ENCODE results near the gene CHST11. TPM values are rescaled to one million over a fixed set of nuclear protein-coding genes. Genes with fewer than 3 reads are reported as not detected.

Gene CHST11
- total and polyA plus RNA-seq, 9 of the 15 experiments (the other 6 are each of a cell fraction or from before 2014, with no cell fraction given) = 2.3 to 38.7 (median 15.0) TPM

DNA sequence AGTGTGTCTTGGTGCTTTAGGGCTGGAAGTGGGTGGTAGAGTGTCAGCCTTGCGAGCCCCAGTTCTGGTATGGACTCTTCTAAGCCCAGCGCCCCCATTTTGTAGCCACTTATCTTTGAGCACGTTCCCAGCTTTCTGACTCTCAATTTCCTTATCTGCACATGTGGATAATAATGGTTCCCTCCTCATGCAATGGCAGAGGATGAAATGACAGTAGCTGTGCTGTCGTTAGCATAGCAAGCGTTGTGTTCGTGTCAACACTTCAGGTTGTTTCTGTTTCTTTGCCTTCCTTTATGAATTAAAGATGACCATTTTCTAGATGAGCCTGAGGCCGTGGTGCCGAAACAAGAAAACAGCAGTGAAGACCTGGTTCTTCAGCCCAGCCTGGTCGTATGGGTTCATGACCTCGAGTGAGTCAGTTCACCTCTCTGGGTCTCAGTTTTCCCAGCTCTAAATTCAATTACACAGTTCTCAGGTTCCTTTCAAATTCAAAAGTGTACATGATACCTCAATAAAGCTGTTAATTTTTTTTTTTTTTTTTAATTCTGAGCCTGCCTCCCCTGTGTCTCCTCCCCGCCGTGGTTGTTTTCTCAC is 268.3 kb downstream of the CHST11 start (continued):
- TF ChIP-seq DPF2 (IDR thresholded peaks at IDR 0.05) = peak; percentile 58; the same call in 1 of the 2 replicates
- TF ChIP-seq MEF2A (IDR thresholded peaks at IDR 0.05; ENCODE audit: control insufficient read depth, low read depth, low read length) = no peak
- TF ChIP-seq SMARCE1 (IDR thresholded peaks at IDR 0.05) = 0 out of 2 replicates have a peak, but pooled peaks have one; percentile 11
- TF ChIP-seq SREBF1 (IDR thresholded peaks at IDR 0.05; ENCODE audit: borderline replicate concordance, low read depth, low read length) = no peak
- TF ChIP-seq, protein P1, sequence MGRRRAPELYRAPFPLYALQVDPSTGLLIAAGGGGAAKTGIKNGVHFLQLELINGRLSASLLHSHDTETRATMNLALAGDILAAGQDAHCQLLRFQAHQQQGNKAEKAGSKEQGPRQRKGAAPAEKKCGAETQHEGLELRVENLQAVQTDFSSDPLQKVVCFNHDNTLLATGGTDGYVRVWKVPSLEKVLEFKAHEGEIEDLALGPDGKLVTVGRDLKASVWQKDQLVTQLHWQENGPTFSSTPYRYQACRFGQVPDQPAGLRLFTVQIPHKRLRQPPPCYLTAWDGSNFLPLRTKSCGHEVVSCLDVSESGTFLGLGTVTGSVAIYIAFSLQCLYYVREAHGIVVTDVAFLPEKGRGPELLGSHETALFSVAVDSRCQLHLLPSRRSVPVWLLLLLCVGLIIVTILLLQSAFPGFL (CRISPR knock-in tag; IDR thresholded peaks at IDR 0.05) = no peak
- TF ChIP-seq PCBP1 (IDR thresholded peaks at IDR 0.05; ENCODE audit: low read depth, low read length, poor library complexity, severe bottlenecking) = no peak
- no peak for TF ChIP-seq MYNN (IDR thresholded peaks at IDR 0.05)
- TF ChIP-seq MYNN (CRISPR knock-in tag; IDR thresholded peaks at IDR 0.05) = no peak
- no peak for TF ChIP-seq YBX1 (IDR thresholded peaks at IDR 0.05)
- TF ChIP-seq ARID1B (IDR thresholded peaks at IDR 0.05) = peak; percentile 6; the same call in 1 of the 2 replicates
- no peak for TF ChIP-seq ZNF696 (CRISPR knock-in tag; conservative IDR thresholded peaks at IDR 0.05)
- 0 out of 2 replicates have a peak, but pooled peaks have one; percentile 36 for TF ChIP-seq NR2C1 (IDR thresholded peaks at IDR 0.05)
- peak; percentile 62; the same call in 1 of the 2 replicates for TF ChIP-seq NR2C1 (tag; IDR thresholded peaks at IDR 0.05)
- no peak for TF ChIP-seq HCFC1 (IDR thresholded peaks at IDR 0.05; ENCODE audit: low read depth, low read length)
- TF ChIP-seq CEBPB (tag; IDR thresholded peaks at IDR 0.05) = no peak
- no peak for TF ChIP-seq ARHGAP35 (IDR thresholded peaks at IDR 0.05; ENCODE audit: partially characterized antibody)
- no peak for TF ChIP-seq RERE (CRISPR knock-in tag; IDR thresholded peaks at IDR 0.05; ENCODE audit: borderline replicate concordance)
- TF ChIP-seq CREB3L1 (IDR thresholded peaks at IDR 0.05; ENCODE audit: borderline replicate concordance, low read depth) = no peak
- no peak for TF ChIP-seq ZNF431 (CRISPR knock-in tag; IDR thresholded peaks at IDR 0.05)
- TF ChIP-seq, protein P2, sequence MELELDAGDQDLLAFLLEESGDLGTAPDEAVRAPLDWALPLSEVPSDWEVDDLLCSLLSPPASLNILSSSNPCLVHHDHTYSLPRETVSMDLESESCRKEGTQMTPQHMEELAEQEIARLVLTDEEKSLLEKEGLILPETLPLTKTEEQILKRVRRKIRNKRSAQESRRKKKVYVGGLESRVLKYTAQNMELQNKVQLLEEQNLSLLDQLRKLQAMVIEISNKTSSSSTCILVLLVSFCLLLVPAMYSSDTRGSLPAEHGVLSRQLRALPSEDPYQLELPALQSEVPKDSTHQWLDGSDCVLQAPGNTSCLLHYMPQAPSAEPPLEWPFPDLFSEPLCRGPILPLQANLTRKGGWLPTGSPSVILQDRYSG (tag; conservative IDR thresholded peaks at IDR 0.05; ENCODE audit: low read depth) = 0 out of 2 replicates have a peak, but pooled peaks have one; percentile 15
- TF ChIP-seq RCOR1 (IDR thresholded peaks at IDR 0.05; ENCODE audit: borderline replicate concordance in 1 of 2, low read depth in 2 of 2, low read length in 2 of 2) = 0 out of 4 replicates have a peak, but pooled peaks of 1 of the 2 experiments have one; percentile 25
